ENCODE measurements around the gene IGFALS.

IGFALS gene

DNA sequence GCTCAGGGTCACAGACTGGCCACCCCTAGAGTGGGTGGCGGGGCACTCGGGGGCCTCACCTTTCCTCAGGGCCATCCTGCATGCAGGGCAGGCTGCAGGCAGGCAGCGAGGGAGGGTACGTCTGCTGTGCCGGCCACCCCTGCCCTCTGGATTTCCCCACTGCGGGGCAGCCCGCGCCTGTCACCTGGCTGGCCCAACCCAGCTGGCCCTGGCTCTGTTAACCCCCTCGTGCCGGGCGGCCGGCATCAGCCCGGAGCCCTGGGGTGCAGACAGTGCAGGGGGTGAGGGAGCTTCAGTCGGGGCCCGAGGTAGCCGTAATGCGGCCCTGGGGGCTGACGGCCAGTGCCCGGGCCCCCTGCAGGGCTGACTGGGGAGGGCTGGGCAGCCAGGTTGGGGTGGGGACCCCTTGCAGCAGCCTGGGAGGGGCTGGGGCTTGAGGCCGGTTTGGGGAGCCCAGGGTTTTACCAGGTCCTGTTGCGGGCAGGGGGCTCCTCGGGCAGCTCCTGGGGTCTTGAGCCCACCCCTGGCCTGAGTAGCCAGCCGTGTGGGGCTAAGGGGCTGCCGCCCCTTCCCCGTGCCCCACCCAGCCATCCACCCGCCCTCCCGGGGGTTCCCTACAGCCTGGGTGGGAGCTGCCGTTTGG, at the start of gene IGFALS:
Gene IGFALS, minus strand, starts transcription at position 128 of the 643 bp plus-strand sequence. Its CDS starts 53 bp downstream, at position 75.
- no peak for DNase-seq

GRCh38 chr16:1839554-1839953, 46.0 kb upstream of the IGFALS start:
- DNase-seq = no peak

- no peak for DNase-seq
These were observed 40.6 kb upstream of the IGFALS start for GRCh38 chr16:1834096-1834495.

- DNase-seq = no peak
These were observed 39.4 kb upstream of the IGFALS start for GRCh38 chr16:1832838-1833454.

GRCh38 chr16:1831186-1832075, 37.9 kb upstream of the IGFALS start:
- no peak for DNase-seq

DNA sequence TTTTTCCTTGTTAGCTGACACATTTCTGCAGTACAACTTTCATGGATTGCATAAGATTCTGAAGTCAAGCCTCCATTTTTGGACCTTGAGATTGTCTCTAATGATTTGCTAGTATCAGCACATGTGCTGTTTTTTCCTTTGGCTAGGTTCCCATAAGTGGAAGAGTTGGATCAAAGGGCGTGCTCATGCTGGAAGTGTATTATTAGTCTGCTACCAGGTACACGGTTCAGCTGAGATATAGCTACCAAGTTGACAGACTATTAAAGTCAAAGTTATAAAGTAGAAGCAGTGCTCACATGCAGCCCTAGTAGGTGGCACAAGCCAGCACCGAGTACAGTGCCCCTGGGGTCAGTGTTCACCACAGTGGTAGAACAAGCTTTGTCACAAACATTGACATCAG, 36.7 kb upstream of the IGFALS start:
- DNase-seq = no peak

- no peak for DNase-seq
These were observed 35.3 kb upstream of the IGFALS start for GRCh38 chr16:1828645-1829410.

GRCh38 chr16:1826691-1827573, 33.4 kb upstream of the IGFALS start, which contains the start of the genes FAHD1 and HAGH:
Gene FAHD1 (plus strand): TSS chr16:1827206. CDS start chr16:1827239, 33 bp downstream.
Gene HAGH (minus strand): TSS chr16:1826825. CDS start chr16:1826787, 38 bp downstream.
- DNase-seq = peak; percentile 96

- no peak for DNase-seq
These were observed 32.6 kb upstream of the IGFALS start for GRCh38 chr16:1825864-1826690.

- no peak for DNase-seq
These were observed 31.9 kb upstream of the IGFALS start for GRCh38 chr16:1825381-1825863.

DNA sequence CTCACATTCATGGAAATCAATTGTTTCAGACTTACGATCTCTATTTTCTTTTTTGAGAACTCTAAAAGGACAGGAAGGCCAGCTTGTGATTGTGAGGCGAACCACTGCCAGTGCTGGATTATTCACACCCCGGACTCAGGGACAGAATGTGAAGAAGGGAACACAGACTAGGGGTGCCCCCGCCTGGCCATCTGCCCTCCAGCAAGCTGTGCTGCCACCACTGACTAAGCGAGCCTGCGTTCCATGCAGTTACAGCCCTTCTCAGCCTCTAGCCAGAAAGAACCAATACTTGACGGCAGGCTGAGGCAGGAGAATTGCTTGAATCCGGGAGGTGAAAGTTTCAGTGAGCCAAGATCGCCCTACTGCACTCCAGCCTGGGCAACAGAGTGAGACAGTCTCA, 30.3 kb upstream of the IGFALS start:
- DNase-seq = no peak

DNA sequence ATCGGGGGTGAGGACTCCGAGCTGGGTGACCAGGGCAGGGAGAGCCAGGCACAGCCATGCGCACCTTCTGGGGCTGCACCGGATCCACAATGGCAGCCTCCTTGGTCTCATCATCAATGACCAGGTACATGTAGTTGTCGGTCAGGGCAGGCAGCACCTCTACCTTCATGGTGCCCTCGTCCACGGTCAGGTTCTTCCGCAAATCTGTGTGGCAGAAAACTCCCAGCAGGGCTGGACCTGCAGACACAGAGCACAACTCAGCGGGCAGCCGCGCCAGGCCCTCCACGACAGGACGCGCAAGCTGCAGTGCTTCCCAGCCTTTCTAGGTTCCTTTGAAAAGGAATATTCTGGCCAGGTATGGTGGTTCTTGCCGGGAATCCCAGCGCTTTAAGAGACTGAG, 29.3 kb upstream of the IGFALS start:
- DNase-seq = no peak

GRCh38 chr16:1821861-1822611, 28.5 kb upstream of the IGFALS start:
- DNase-seq = no peak

- DNase-seq = no peak
These were observed 27.4 kb upstream of the IGFALS start for GRCh38 chr16:1820946-1821290.

DNA sequence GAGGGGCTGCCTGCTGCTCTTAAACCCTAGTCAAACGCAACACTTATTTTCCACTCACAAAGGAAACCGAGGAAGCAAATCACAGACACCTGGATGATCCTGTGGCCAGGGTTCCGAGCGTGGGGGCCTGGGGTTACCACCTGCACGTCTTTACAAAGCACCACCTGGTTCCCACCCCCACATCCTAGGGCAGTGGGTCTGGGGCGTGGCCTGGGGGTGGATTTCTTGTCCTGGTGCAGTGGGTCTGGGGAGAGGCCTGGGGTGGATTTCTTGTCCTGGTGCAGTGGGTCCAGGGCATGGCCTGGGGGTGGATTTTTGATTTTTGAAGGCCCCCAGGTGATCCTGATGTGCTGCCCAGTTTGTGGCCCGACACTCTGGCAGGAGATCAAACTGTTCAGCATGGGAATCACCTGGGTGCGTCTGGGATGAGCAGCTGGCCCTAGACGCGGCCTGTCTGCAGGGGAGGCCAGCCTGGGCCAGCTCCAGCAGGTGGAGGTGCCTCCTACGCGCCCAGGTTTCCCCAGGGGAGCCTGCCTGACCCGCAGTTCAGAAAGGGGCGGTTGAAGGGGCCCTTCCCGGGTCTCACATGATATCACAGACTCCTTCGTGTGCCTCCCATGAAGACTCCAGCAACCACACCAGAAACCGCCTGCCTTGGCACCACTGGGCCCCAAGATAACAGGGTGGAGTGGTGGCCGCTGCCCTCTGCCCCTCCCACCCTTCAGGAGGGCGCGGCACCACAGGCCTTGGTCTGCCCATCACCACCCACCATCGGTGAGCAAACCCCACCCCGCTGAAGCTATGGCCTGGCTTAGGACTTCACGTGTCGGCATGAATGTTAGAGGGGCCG, 26.8 kb upstream of the IGFALS start:
- no peak for DNase-seq

- DNase-seq = no peak
These were observed 26.1 kb upstream of the IGFALS start for GRCh38 chr16:1819611-1820010.

GRCh38 chr16:1818873-1819525, 25.5 kb upstream of the IGFALS start:
- DNase-seq = no peak

GRCh38 chr16:1818204-1818872, 24.8 kb upstream of the IGFALS start:
- DNase-seq = no peak
